GM18873 (cell line): Measurements from ENCODE around the gene AK2.
A peak's percentile ranks its signal among the peaks of the same experiment; 100 is the strongest.
"Not testable (repeated sequence)": the region's sequence is repeated elsewhere in the genome, so short reads cannot be mapped to it uniquely, and the experiment has no call there.

Experiments used
- ATAC-seq: cut with Tn5 transposase; IDR thresholded peaks from one replicate; pipeline ENCODE4 v1.9.1; 2021; ENCODE audit warnings: mild to moderate bottlenecking, moderate library complexity, moderate number of reproducible peaks; ENCODE audit not compliant: unreplicated experiment, low FRiP score

The AK2 gene

DNA sequence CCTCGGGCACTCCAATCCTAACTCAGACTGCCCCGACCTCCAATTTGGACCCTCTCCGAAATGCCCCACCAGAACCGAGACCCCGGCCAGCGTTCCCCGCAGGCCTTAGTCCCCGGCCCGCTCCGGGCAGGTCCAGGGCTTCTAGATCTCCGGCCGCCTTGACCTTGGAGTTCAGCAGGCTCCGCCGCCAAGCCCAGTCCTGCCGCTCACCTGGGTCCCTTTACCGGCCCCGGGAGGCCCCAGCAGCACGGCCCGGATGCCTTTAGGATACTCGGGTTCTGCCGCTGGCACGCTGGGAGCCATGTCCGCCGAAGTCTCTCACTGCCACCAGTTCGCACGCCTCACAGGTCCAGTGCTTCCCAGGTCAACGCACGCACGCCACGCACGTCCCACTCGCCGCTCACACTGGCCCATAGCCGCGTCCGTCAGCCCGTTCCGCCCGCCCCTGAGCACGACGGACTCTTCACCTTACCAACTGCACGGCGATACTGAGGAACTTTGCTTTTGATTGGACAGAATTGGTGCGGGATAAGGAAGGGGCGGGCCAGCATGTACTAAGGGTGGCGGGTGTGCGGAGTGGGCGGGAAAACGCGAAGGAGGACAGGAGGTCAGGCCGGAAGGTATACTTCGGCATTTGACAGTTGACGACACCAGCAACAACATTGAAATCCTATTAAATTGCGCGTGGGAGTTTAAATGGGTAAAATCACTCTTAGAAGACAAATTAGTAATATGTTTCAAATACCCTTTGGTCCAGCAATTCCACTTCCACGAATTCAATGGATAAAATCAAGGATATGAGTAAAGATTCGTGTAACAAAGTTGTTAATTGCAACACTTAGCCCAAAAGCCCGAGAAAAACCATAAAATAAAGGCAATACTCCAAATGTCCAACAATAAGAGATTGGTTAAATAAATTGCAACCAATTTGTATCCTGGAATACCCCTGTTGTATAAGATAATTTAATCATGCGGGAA, at the start of gene AK2:
TSS of gene AK2 (minus strand) at position 358 of the 978 bp plus-strand sequence. CDS start at position 303, 55 bp downstream.
- ATAC-seq = peak; percentile 96

DNA sequence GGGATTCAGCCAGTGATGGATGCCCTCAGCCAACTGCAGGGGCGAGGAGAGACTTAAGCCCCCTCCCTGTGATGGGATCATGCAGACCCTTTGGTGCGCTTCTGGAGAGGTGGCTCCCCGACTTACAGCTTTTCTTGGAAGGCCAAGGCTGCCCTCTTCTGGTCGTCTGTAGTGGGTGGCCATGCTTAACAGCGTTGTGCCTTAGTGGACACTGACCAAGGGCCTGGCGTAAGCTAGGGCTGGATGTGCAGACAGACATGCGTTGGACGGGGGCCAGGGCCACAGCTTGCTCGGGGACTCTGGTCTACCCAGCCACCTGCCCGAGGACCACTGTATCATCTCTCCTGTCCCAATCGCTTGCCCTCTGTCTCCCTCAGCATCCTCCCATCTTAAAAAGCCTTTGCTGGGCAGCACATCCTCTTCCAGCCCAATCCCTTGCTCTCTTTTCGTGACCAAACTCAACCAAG, 49.7 kb upstream of the AK2 start:
- no peak for ATAC-seq

DNA sequence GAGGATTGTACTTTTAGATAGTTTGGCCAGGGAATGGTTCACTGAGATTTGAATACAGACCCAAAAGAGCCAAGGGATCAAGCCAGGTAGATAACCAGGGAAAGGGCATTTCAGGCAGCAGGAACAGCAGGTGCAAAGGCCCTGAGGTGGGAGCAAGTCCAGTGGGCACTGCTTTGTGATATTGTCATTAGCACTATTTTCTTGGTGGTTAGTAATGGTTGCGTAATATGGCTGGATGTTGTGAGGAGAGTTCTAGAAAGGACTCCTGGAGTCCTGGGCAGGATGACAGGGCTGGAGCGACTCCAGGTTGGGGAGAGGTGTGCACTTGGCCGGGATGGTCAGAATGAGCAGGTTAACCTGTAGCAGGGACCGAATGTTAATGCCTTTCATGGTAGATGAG, 48.6 kb upstream of the AK2 start:
- ATAC-seq = no peak

DNA sequence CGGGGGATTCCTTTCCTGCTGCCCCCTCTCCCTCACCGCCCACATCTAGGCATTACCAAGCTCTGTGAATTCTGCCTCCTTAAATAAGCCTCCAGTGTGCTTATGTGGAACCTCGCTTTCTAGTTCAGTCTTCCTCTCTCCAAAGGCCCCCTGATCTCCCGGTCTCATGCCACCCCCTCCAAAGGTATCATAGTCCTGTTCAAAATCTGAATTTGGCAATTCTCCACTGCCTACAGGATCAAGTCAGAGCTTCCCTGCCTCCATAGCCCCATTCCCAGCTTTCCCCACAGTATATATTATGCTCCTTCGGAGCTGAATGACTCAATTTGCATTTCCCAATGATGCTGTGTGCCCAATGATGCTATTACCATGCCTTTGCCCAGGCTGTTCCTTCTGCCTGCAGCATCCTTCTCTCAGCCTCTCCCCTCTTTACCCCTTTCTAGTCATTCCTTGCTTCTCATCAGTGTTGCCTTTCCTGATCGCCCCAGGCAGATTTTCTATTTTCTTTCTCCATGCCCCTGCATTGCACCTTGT, 46.0 kb upstream of the AK2 start:
- no peak for ATAC-seq

DNA sequence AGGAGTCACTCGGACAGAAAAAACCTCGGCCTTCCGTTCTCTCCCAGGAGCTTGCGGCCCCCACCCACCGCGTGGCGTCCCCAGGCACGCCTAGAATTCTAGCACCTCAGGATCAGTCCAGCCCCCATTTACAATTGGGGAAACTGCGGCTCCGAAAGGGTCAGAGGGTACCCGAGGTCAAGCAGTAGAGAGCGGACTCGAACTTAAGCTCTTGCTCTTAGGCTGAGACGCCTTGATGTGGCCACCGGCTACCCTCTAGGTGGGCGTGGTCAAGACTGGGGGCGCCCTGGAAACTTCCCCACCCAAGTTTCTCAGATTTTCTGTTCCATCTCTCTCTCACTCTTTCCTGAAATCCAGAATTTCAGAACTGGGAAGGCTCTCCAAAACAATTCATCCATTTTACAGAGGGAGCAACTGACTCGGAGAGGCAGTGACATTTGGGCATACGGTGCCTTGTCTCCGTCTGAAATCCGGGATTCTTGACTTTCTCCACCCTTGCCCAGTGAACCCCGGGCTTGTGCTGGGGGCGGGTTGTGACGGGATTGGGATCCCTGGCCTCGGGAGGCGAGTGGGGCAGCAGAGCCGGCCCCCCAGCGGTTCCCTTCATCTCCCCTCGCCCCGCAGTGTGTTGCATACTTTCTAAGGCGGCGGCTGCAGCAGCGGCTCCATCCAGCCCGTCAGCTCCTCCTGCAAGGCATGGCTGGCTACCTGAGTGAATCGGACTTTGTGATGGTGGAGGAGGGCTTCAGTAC, 45.0 kb upstream of the AK2 start:
- ATAC-seq = no peak

DNA sequence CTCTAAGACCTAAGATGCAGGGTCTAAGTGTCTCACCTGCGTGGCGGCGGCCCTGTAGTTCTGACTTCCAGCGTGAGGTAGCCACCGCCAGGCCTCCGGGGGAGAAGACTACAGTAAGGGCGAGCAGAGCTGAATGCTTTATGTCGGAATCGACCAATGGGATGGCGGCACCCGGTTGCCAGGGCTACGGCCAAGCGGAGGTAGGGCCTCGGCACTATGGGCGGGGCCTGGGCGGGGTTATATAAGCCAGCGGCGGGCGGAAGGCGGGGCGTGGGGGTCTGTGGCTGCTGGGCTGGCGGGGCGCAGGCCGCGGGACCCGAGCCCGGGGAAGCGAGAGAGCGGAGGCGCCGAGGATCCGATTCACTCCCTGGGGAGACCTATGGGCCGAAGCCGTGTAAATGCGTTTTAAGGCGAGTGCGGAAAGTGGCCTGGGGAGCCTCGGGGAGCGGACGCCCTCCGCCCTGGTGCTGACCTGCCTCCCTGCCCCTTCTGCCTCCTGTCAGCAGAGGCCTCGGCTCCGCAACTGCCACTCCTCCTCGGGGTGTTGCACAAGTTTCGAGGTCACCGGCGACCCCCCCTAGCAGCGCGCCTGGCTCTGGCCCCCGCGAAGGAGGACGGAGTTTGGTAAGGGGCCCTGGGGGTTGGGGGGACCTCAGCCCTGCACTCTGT, 44.3 kb upstream of the AK2 start, which contains the start of gene AZIN2:
TSS of gene AZIN2 (plus strand) at position 269 of the 669 bp plus-strand sequence. CDS start 1,097 bp downstream, outside the sequence.
- ATAC-seq = peak; percentile 76

DNA sequence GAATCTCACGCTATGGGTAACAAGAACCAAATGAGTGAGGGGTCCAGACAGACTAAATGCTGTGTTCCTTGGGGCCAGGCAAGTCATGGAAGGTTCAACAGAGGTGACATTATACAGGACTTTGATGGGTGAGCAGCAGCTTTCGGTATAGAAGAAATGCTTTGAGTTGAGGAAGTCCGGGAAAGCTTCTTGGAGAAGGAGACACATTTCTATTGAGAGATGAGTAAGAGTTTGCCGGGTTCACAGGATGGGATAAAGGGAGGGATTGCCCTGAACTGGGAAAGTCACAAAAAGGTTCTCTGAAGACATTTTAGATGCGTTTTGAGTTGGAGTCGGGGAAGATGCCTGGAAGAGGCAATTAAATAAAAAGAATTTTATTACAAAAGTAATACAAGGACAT, 43.7 kb upstream of the AK2 start:
- ATAC-seq = no peak

DNA sequence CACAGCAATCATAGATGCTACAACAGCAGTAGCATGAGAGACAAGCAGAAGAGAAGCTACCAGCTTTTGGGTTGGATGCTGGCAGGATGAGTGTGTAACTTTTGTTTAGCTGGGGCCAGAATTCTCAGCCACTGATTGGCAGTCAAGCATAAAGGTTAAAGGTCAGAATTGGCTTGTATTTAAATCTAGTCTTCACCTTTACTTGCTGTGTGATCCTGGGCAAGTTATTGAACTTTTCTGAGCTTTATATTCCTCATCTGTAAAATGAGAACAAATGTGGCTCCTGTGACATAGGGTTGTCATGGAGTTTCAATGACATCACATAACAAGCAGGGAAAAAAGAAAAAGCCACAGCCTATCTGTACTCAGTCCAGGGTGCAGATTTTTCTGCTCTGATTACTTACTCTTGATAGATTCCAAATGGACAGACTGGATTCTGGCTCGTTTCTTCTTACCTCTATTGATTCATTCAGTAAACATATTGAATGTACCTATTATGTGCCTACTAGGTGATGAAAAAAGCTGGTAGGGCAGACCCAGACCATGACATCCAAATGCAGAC, 41.4 kb upstream of the AK2 start:
- no peak for ATAC-seq

DNA sequence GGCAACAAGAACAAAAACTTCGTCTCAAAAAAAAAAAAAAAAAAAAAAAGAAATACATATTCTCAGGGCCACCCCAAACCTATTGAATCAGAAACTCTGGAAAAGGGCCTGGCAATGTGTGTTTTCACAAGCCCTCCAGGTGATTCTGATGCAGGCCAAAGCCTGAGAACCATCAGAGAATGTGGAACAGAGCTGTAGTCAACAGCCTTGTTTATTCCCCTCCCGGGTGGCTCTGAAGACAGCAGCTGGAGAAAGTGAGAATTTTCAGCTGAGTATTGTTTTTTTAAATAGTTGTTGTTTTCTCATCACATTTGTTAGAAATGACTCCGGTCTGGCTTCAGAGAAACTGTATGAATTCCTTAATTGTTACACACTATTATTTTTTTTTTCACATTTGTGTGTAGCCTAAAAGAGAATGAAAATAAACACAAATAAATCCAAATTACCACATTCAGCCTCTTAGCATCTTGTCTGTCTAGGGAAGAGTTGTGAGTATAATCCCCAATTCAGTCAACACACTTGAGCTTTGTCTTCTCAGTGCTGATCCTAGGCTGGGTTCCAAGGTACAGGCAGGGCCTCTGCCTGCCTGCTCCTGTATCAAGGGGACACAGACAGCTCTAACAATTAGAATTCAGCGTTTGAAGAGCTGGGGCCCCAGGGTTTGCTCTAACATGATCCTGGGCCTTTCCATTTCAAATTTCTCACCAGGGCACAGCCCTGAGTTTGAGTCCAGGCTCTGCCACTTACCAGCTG, 37.7 kb upstream of the AK2 start:
- no peak for ATAC-seq

DNA sequence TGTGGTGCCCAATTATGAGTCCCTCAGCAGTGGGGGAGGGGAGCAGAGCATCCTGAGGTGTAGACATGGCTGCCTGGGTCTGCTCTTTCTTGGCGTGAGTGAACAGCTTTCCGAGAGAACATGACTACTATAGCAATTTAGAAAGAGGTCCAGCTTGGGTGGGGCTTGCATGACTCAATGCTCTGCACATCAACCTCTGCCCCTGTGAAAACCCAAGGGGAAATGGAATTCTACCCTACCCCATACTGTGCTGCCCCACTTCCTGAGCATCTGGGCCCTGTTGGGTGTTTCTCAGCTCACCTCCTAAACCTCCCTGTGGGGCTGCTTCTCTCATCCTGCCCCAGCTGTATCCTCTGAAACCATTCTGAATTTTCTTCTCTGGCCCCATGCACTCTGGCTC, 36.0 kb upstream of the AK2 start:
- ATAC-seq = no peak

DNA sequence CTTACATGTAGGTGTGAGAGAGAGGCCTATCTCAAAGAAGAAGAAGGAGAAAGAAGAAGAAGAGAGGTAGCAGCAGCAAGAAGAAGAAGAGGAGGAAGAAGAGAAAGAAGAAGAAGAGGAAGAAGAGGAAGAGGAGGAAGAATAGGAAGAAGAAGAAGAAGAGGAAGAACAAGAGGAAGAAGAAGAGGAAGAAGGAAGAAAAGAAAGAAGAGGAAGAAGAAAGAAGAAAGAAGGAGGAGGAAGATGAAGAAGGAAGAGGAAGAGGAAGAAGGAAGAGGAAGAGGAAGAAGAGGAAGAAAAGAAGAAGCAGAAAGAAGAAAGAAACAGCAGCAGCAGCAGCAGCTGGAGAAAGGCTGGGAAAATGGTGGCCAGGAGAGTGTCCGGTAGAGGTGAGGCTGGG, 33.9 kb upstream of the AK2 start:
- no peak for ATAC-seq

DNA sequence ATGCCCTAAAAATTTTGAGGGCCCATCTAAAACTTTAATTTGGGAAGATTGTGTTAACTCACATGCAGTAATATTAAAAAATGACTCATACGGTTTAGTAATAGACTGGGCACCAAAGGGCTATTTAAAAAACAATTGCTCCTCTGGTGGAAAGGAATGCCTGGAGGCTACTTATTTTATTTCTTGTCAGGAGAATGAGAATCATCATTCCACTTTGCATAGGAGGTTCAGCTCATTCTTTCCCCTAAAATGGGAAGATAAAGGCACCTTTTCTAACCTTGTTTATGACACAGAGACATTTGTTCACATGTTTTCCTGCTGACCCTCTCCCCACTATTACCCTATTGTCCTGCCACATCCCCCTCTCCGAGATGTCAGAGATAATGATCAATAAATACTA, 31.4 kb upstream of the AK2 start:
- ATAC-seq = not testable (repeated sequence)

DNA sequence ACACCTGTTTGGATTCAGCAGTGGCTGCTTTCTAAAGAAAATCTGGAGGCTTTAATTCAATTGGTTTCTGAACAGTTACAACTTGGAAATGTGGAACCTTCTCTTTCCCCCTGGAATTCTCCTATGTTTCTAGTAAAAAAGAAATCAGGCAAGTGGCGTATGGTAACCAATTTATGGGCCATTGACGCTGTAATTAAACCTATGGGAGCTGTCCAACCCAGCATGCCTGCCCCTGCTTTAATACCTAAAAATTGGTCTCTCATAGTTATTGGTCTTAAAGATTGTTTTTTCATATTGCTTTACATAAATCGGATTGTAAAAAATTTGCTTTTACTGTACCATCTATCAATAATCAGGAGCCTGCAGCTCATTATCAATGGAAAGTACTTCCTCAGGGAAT, 29.8 kb upstream of the AK2 start:
- ATAC-seq = not testable (repeated sequence)

DNA sequence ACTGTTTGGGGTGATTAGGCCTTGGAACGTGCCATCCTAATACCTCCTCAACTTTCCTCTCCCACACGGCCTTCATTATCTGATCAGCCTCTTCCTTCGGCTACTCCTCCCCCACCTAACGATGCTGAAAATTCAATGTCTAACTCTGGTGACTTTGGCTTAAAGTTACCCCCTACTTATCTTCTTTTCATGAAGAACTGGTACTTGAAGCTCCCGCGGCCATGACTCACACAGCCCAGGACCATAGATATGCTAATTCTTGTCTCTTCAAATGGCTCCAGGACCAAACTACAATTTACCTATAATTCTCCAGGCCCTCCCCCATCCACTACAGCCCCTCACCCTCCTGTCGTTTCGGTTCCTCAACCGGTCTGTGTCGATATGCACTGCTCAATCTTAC, 28.6 kb upstream of the AK2 start:
- no peak for ATAC-seq

DNA sequence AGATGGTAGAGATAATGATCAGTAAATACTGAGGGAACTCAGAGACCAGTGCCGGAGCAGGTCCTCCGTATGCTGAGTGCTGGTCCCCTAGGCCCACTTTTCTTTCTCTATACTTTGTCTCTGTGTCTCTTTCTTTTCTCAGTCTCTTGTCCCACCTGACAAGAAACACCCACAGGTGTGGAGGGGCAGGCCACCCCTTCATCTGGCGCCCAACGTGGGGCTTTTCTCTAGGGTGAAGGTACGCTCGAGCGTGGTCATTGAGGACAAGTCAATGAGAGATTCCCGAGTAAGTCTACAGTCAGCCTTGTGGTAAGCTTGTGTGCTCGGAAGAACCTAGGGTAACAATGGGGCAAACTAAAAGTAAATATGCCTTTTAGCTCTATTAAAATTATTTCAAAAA, 27.6 kb upstream of the AK2 start:
- ATAC-seq = not testable (repeated sequence)

DNA sequence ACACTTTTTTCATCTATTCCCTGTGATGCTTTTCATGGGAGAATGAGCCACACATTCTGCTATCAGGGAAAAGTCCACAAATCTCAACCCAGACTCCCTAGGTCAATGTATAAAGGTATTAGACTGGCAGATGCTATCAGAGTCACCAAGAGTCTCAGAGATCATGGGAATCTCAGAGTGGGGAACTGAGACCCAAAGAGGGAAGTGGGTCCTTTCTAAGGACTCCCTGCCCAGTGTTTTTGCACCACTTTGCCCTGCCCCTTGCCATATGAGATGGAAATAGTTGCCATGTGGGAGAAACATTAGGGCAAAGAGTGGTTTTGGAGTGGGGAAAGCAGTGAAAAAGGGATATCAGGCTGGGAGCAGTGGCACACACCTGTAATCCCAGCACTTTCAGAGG, 25.2 kb upstream of the AK2 start:
- no peak for ATAC-seq

DNA sequence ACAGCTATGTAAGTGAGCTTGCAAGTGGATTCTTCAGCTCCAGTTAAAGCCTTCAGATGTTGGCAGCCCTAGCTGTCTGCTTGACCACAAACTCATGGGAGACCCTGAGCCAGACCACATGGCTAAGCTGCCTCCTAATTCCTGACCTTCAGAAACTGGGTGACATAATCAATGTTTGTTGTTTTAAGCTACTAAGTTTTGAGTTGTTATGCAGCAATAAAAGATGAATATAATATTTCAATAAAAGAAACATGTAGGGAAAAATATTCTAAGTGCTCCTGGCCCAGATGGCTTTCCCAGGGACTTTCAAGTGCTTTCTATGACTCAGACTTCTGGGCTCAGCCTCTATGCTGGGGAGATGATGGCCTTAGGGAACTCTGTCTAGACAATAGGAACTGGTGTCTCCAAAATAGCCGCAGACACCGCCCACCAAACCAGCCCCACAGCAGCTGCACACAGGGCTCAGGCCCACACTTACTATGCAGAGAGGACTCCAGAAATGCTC, 23.9 kb upstream of the AK2 start:
- no peak for ATAC-seq

DNA sequence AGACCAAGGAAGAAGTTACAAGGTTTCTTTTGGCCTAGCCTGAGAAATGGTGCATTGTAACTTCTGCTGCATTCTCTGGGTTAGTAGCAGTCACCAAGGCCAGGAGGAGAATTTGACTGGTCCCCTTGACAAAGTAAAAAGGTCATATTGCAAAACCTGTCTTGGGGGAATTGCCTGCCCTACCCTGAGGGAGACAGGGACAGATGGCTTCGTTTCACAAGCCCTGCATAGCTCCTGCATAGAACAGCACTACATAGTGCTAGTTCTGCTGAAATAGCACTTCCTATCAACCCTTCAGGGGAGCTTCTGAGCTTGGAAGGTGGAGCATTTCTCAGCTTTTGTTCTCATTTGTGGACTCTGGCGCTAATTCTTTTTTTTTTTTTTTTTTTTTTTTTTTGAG, 20.4 kb upstream of the AK2 start:
- ATAC-seq = no peak

DNA sequence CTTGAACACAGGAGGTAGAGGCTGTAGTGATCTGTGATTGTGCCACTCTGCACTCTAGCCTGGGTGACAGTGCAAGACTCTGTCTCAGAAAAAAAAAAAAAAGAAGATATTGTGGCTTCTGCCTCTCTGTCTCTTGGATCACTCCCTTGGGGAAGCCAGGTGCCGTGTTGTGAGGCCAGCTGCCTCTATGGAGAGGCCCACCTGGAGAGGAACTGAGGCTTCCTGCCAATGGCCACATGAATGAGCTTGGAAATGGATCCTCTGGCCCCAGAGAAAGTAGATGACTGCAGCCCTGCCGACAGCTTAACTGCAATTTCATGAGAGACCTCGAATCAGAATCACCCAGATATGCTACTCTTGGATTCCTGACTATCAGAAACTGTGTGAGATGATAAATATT, 19.7 kb upstream of the AK2 start:
- ATAC-seq = no peak
